ENCODE data around the gene RASL10A. TPM values are rescaled to one million over a fixed set of nuclear protein-coding genes. Genes with fewer than 3 reads are reported as not detected.
"Not testable (repeated sequence)": the region's sequence is repeated elsewhere in the genome, so short reads cannot be mapped to it uniquely, and the experiment has no call there.

The RASL10A gene
- total and polyA plus RNA-seq, 4 experiments from 2014 or later = 0.36 to 0.79 TPM; not detected in 2

DNA sequence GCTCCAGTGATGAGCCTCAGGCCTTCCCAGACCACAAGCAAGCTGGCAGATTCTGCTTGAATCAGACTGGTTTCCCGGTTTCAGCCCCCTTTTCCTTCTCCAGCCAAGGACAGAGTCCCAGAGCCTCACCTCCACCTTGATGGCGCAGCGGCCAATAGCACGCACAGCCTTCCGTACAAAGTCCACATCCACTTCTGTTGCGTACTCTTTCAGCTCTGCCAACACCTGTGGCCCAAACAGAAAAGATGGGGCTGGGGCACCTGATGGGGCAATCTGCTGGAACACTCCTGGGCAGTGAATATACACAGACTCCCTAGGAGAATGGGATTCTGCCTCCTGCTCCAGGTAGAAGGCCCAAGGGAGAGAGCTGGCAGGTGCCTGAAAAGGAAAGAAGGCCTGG lies 35.5 kb upstream of the RASL10A start:
- no peak overlapping the region for H3K4me3 ChIP-seq (ENCODE audit: low read length in 2 of 2)
- CTCF ChIA-PET (ENCODE audit: partially characterized antibody) = no interaction called here
- Mint-ChIP-seq H3K36me3 (peaks cover 66 to 92% of the 10 kb centered on the region in 2 donors), H3K27ac (peak overlapping the region in 1 of 7 donors; percentile 37), H3K4me3 (no peak overlapping the region), H3K4me1 (peaks cover 0 to 1% (median 0%) of the 10 kb centered on the region in 4 donors), H3K27me3 (no peaks in the 10 kb centered on the region), H3K9me3 (no peaks in the 10 kb centered on the region)
- intact Hi-C loops (cut with micrococcal nuclease) = no loop called here
- no peaks in the 10 kb centered on the region for H3K4me1 ChIP-seq (ENCODE audit: insufficient read depth, low read length)
- DNase-seq = no peak
- no peaks in the 10 kb centered on the region for H3K27me3 ChIP-seq (ENCODE audit: insufficient read depth, low read length)
- no peaks in the 10 kb centered on the region for H3K9me3 ChIP-seq (ENCODE audit: control insufficient read depth in 1 of 2, low read length in 2 of 2)
- no peak overlapping the region for H3K27ac ChIP-seq (ENCODE audit: low read depth, low read length)
- H3K36me3 ChIP-seq (ENCODE audit: insufficient read depth, low read length) = peaks cover 89% of the 10 kb centered on the region
- POLR2A ChIA-PET (ENCODE audit: partially characterized antibody) = no interaction called here

DNA sequence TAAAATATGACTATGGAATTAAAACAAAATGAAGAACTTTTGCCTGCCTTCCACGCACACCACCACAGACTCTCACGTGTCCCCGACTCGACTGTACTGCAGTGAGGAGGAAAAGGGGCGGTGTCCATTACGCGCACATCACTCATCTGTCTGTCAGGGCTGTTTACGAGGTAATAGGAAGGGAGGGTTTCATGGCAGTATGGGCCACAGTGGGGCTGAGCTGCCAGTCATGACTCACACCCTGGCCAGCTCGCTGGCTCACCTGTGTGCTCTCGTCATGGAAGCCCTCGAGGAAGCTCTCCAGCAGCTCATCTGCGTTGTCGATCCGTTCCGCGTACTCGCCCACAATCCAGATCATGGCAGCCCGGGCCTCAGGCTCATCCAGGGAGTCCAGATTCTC lies 33.5 kb upstream of the RASL10A start:
- peaks cover 78% of the 10 kb centered on the region for H3K36me3 ChIP-seq (ENCODE audit: insufficient read depth, low read length)
- H3K27ac Mint-ChIP-seq = peak overlapping the region in 1 of 7 donors; percentile 27
- CTCF ChIA-PET (ENCODE audit: partially characterized antibody) = no interaction called here
- H3K9me3 ChIP-seq (ENCODE audit: control insufficient read depth in 1 of 2, low read length in 2 of 2) = no peaks in the 10 kb centered on the region
- no peak overlapping the region for H3K4me3 Mint-ChIP-seq
- no peaks in the 10 kb centered on the region for H3K27me3 ChIP-seq (ENCODE audit: insufficient read depth, low read length)
- H3K9me3 Mint-ChIP-seq = no peaks in the 10 kb centered on the region
- intact Hi-C loops (cut with micrococcal nuclease) = no loop called here
- POLR2A ChIA-PET (ENCODE audit: partially characterized antibody) = no interaction called here
- H3K36me3 Mint-ChIP-seq = peaks cover 58 to 91% of the 10 kb centered on the region in 2 donors
- no peak for DNase-seq
- H3K4me1 ChIP-seq (ENCODE audit: insufficient read depth, low read length) = no peaks in the 10 kb centered on the region
- no peak overlapping the region for H3K4me3 ChIP-seq (ENCODE audit: low read length in 2 of 2)
- H3K4me1 Mint-ChIP-seq = peaks cover 0 to 1% (median 0%) of the 10 kb centered on the region in 4 donors
- H3K27me3 Mint-ChIP-seq = no peaks in the 10 kb centered on the region
- H3K27ac ChIP-seq (ENCODE audit: low read depth, low read length) = no peak overlapping the region

DNA sequence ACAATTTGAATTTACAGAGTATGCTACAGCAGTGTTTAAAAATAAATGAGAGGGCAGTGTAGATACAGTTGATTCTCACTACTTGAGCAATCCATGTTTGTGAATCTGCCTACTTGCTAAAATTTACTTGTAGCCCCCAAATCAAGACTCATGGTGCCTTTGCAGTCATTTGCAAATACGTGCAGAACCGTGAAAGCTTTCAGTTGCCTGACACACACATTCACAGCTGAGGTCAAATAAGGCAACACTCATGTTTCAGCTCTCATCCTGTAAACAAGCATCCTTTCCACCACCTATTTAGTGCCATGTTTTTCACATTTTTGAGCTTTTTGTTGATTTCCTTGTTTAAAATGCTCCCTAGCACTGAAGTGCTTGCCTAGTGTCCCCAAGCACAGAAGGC lies 32.5 kb upstream of the RASL10A start:
- H3K27ac ChIP-seq (ENCODE audit: low read depth, low read length) = no peak overlapping the region
- Mint-ChIP-seq H3K4me1 (peaks cover 0 to 1% (median 0%) of the 10 kb centered on the region in 4 donors), H3K27me3 (no peaks in the 10 kb centered on the region), H3K9me3 (no peaks in the 10 kb centered on the region), H3K4me3 (no peak overlapping the region), H3K36me3 (peaks cover 51 to 90% of the 10 kb centered on the region in 2 donors), H3K27ac (no peak overlapping the region)
- H3K4me3 ChIP-seq (ENCODE audit: low read length in 2 of 2) = no peak overlapping the region
- ChIA-PET CTCF (ENCODE audit: partially characterized antibody) (no interaction called here), POLR2A (ENCODE audit: partially characterized antibody) (no interaction called here)
- no peaks in the 10 kb centered on the region for H3K4me1 ChIP-seq (ENCODE audit: insufficient read depth, low read length)
- H3K9me3 ChIP-seq (ENCODE audit: control insufficient read depth in 1 of 2, low read length in 2 of 2) = no peaks in the 10 kb centered on the region
- intact Hi-C loops (cut with micrococcal nuclease) = no loop called here
- DNase-seq = no peak
- no peaks in the 10 kb centered on the region for H3K27me3 ChIP-seq (ENCODE audit: insufficient read depth, low read length)
- peaks cover 73% of the 10 kb centered on the region for H3K36me3 ChIP-seq (ENCODE audit: insufficient read depth, low read length)

DNA sequence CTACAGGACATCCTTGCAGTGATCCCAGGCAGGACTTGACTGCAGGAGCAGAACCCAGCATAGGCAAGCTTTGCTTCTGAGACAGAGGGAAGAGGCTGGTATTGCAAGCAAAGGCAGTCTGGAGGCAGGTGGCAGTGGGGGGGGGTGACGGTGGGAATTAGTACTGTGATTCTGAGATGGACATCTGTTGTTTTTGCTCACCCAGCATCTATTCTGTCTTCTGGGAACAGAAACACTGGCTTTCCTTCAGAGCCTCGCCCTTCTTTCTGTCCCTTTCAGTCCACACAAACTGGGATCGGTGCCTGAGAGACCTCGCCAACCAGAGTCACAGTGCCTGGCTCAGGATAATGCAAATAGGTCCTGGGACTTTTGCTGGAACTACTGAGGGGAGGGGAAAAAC lies 31.2 kb upstream of the RASL10A start:
- intact Hi-C loops (cut with micrococcal nuclease) = no loop called here
- H3K9me3 Mint-ChIP-seq = no peaks in the 10 kb centered on the region
- no peaks in the 10 kb centered on the region for H3K27me3 ChIP-seq (ENCODE audit: insufficient read depth, low read length)

DNA sequence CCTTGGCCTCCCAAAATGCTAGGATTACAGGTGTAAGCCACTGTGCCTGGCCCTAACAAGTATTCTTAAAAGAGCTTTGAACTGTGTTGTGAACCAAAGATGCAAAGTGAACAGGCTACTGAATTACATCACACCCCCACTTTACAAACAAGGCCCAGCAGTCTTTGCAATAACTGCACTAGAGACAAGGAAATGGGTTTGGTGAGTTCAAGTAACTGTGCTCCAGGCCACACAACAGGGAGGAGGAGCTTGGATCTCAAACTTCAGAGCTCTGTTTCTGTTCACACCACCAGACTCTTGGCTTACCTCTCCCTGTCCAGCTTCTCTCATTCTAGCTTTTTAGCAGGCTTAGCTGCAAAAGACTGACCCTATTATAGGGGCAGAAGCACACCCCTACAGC lies 30.4 kb upstream of the RASL10A start:
- peaks cover 50 to 90% of the 10 kb centered on the region in 2 donors for H3K36me3 Mint-ChIP-seq
- CTCF ChIA-PET (ENCODE audit: partially characterized antibody) = no interaction called here
- POLR2A ChIA-PET (ENCODE audit: partially characterized antibody) = no interaction called here

More for the DNA sequence above, 31.2 kb upstream of the RASL10A start:
- no peaks in the 10 kb centered on the region for H3K4me1 Mint-ChIP-seq
- peaks cover 54 to 91% of the 10 kb centered on the region in 2 donors for H3K36me3 Mint-ChIP-seq
- ChIA-PET POLR2A (ENCODE audit: partially characterized antibody) (no interaction called here), CTCF (ENCODE audit: partially characterized antibody) (no interaction called here)
- H3K4me3 Mint-ChIP-seq = no peak overlapping the region
- H3K36me3 ChIP-seq (ENCODE audit: insufficient read depth, low read length) = peaks cover 75% of the 10 kb centered on the region
- H3K4me3 ChIP-seq (ENCODE audit: low read length in 2 of 2) = no peak overlapping the region
- H3K4me1 ChIP-seq (ENCODE audit: insufficient read depth, low read length) = no peaks in the 10 kb centered on the region
- peak overlapping the region in 1 of 7 donors; percentile 47 for H3K27ac Mint-ChIP-seq
- H3K27ac ChIP-seq (ENCODE audit: low read depth, low read length) = no peak overlapping the region
- no peaks in the 10 kb centered on the region for H3K27me3 Mint-ChIP-seq
- DNase-seq = no peak
- no peaks in the 10 kb centered on the region for H3K9me3 ChIP-seq (ENCODE audit: control insufficient read depth in 1 of 2, low read length in 2 of 2)

DNA sequence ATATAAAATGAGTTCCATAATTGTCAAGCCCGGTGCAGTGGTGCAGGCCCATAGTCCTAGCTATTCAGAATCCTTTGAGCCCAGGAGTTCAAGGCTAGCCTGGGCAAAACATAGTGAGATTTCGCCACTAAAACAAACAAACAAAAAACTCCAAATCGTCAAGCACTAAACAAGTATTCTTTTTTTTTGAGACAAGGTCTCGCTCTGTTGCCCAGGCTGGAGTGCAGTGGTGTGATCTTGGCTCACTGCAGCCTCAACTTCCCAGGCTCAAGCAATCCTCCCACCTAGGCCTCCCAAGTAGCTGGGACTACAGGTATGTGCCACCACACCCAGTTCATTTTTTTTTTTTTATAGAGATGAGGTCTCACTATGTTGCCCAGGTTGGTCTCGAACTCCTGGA lies 29.4 kb upstream of the RASL10A start:
- H3K27ac ChIP-seq (ENCODE audit: low read depth, low read length); H3K4me3 Mint-ChIP-seq; H3K4me1 ChIP-seq (ENCODE audit: insufficient read depth, low read length); POLR2A ChIA-PET (ENCODE audit: partially characterized antibody); H3K4me3 ChIP-seq (ENCODE audit: low read length in 2 of 2); H3K27me3 ChIP-seq (ENCODE audit: insufficient read depth, low read length); CTCF ChIA-PET (ENCODE audit: partially characterized antibody); H3K9me3 Mint-ChIP-seq; intact Hi-C loops (cut with micrococcal nuclease); H3K27ac Mint-ChIP-seq; DNase-seq; H3K27me3 Mint-ChIP-seq; H3K9me3 ChIP-seq (ENCODE audit: control insufficient read depth in 1 of 2, low read length in 2 of 2); H3K4me1 Mint-ChIP-seq: not testable (repeated sequence)
- H3K36me3 ChIP-seq (ENCODE audit: insufficient read depth, low read length) = peaks cover 74% of the 10 kb centered on the region
- peaks cover 44 to 89% of the 10 kb centered on the region in 2 donors for H3K36me3 Mint-ChIP-seq

More for the DNA sequence above, 30.4 kb upstream of the RASL10A start:
- Histone ChIP-seq H3K4me3 (ENCODE audit: low read length in 2 of 2) (no peak overlapping the region), H3K4me1 (ENCODE audit: insufficient read depth, low read length) (no peaks in the 10 kb centered on the region), H3K27ac (ENCODE audit: low read depth, low read length) (no peak overlapping the region), H3K9me3 (ENCODE audit: control insufficient read depth in 1 of 2, low read length in 2 of 2) (no peaks in the 10 kb centered on the region), H3K36me3 (ENCODE audit: insufficient read depth, low read length) (peaks cover 74% of the 10 kb centered on the region), H3K27me3 (ENCODE audit: insufficient read depth, low read length) (no peaks in the 10 kb centered on the region)
- Mint-ChIP-seq H3K4me1 (no peaks in the 10 kb centered on the region), H3K27me3 (no peaks in the 10 kb centered on the region), H3K4me3 (no peak overlapping the region), H3K9me3 (no peaks in the 10 kb centered on the region), H3K27ac (peak overlapping the region in 2 of 7 donors; percentile 55 to 77)
- intact Hi-C loops (cut with micrococcal nuclease) = no loop called here
- DNase-seq = no peak

DNA sequence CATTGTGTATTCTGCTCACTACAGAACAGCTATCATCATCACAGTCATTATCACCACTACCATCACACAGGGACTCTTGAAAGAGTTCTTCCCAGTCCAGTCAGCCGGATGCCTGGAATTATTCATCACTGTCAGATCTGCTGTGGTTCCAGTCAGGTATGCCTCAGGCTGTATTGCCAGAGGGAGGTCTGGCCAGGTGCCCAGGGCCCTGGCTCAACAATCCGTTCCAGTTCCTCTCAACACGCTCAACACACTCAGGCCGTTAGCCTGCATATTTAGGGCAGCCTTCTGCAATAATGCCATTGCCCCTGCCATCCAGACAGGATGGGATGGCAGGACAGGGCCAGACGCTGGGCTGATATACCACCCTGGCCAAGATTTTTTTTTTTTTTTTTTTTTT lies 28.6 kb upstream of the RASL10A start:
- H3K9me3 ChIP-seq (ENCODE audit: control insufficient read depth in 1 of 2, low read length in 2 of 2) = no peaks in the 10 kb centered on the region
- H3K4me1 ChIP-seq (ENCODE audit: insufficient read depth, low read length) = no peaks in the 10 kb centered on the region
- DNase-seq = no peak
- Mint-ChIP-seq H3K4me1 (no peaks in the 10 kb centered on the region), H3K27me3 (no peaks in the 10 kb centered on the region), H3K4me3 (no peak overlapping the region), H3K27ac (no peak overlapping the region), H3K36me3 (peaks cover 50 to 92% of the 10 kb centered on the region in 2 donors), H3K9me3 (no peaks in the 10 kb centered on the region)
- POLR2A ChIA-PET (ENCODE audit: partially characterized antibody) = interaction anchor here (0.6 kb wide), 1 partner anchor 20 kb away, joined by 3 read pairs; no protein-coding TSS in a partner anchor
- H3K27ac ChIP-seq (ENCODE audit: low read depth, low read length) = no peak overlapping the region
- no peak overlapping the region for H3K4me3 ChIP-seq (ENCODE audit: low read length in 2 of 2)
- H3K27me3 ChIP-seq (ENCODE audit: insufficient read depth, low read length) = no peaks in the 10 kb centered on the region
- CTCF ChIA-PET (ENCODE audit: partially characterized antibody) = no interaction called here
- intact Hi-C loops (cut with micrococcal nuclease) = no loop called here
- peaks cover 76% of the 10 kb centered on the region for H3K36me3 ChIP-seq (ENCODE audit: insufficient read depth, low read length)

DNA sequence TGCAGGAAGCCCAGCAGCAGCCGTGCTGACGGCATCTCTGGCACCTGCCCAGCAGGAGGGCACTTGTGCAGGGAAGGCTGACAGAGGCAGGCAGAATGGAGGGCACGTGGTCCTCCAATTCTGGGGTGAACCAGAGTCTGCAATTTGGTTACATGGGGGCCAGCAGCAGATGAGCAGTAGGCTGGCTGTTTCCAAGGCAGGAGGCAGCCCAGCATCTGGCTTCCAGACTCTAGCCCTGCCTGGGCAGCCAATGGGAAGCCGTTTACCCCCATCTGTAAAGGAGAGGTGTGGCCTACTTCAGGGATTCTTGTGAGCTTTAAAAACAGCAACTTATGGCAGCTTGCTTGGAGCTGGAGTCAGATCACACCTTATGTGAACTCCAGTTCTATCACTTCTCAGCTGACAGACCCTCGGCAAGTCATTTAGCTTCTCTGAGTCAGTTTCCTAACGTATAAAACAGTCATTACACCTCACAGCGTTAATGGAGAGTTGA lies 27.9 kb upstream of the RASL10A start:
- no peak overlapping the region for H3K4me3 ChIP-seq (ENCODE audit: low read length in 2 of 2)
- H3K27ac Mint-ChIP-seq = peak overlapping the region in 1 of 7 donors; percentile 37
- CTCF ChIA-PET (ENCODE audit: partially characterized antibody) = no interaction called here
- no peak overlapping the region for H3K27ac ChIP-seq (ENCODE audit: low read depth, low read length)
- H3K27me3 ChIP-seq (ENCODE audit: insufficient read depth, low read length) = no peaks in the 10 kb centered on the region
- intact Hi-C loops (cut with micrococcal nuclease) = no loop called here
- peaks cover 50 to 92% of the 10 kb centered on the region in 2 donors for H3K36me3 Mint-ChIP-seq
- POLR2A ChIA-PET (ENCODE audit: partially characterized antibody) = no interaction called here
- peaks cover 78% of the 10 kb centered on the region for H3K36me3 ChIP-seq (ENCODE audit: insufficient read depth, low read length)
- H3K9me3 Mint-ChIP-seq = no peaks in the 10 kb centered on the region
- no peak for DNase-seq
- H3K27me3 Mint-ChIP-seq = no peaks in the 10 kb centered on the region
- H3K4me3 Mint-ChIP-seq = no peak overlapping the region
- H3K4me1 ChIP-seq (ENCODE audit: insufficient read depth, low read length) = no peaks in the 10 kb centered on the region
- H3K9me3 ChIP-seq (ENCODE audit: control insufficient read depth in 1 of 2, low read length in 2 of 2) = no peaks in the 10 kb centered on the region
- peaks cover 0 to 3% (median 0%) of the 10 kb centered on the region in 4 donors for H3K4me1 Mint-ChIP-seq
